ENCODE results near the gene CD22.

CD22 gene

DNA sequence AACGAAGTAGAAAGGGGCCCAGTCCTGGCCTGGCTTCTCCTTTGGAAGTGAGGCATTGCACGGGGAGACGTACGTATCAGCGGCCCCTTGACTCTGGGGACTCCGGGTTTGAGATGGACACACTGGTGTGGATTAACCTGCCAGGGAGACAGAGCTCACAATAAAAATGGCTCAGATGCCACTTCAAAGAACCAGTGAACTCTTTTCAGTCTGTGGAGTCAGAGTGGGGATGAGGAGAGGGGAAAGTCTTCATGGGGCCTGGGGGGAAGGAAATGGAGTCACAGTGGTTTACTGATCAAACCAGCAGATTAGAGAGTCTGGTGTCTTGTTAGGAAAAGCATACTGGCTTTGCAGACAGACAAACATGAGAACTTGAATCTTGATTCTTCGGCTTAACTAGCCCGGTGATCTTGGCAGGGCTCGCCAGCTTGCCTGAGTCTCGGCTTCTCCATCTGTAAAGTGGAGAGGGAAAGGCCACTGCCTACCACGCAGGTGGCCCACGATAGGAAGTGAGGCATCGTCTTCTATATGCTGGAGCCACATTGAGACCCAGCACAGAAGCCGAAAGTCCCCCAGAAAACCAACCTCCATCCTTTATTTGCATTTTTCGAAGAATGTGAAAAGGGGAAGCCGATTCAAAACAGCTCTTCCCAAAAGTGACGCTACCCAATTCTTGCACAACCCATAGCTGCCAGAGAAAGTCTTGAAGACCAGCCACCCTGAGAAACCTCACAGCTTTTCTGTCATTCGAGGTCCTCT lies 18.4 kb downstream of the CD22 start, which contains the start of gene FFAR1:
TSS of gene FFAR1 (plus strand) at position 732 of the 759 bp plus-strand sequence. CDS start 3,650 bp downstream, outside the sequence.
- no peaks in the 10 kb centered on the region for H3K27me3 ChIP-seq (ENCODE audit: low read depth, low read length)

DNA sequence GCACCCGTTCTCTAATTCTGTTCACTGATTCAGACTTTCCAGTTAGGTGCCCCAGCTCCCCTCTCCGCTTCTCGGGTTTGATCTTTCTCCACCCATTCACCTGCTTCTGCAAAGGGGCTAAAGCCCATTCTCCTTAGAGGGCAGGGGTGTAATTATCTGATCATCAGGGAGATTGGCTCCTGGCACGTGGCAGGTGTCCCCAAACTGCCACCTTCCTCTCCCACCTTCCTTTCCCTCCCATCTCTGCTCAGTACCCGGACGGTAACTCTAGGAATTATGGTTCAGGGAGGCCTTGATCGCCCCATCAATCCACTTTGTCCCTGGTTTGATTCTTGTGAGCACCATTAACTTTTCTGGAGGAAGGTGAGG lies 18.9 kb downstream of the CD22 start:
- no peaks in the 10 kb centered on the region for H3K9me3 ChIP-seq (ENCODE audit: control insufficient read depth in 1 of 2, low read length in 2 of 2)
- H3K4me3 ChIP-seq (ENCODE audit: low read depth in 1 of 2, low read length in 2 of 2): no peak overlapping the region
- H3K4me1 ChIP-seq (ENCODE audit: control insufficient read depth in 1 of 2, insufficient read depth in 2 of 2, low read length in 2 of 2): no peaks in the 10 kb centered on the region
- H3K36me3 ChIP-seq (ENCODE audit: control insufficient read depth in 1 of 2, insufficient read depth in 2 of 2, low read length in 2 of 2): no peaks in the 10 kb centered on the region
- no peak overlapping the region for H3K27ac ChIP-seq (ENCODE audit: low read length)
- no peaks in the 10 kb centered on the region for H3K27me3 ChIP-seq (ENCODE audit: low read depth, low read length)

More for the DNA sequence above, 18.4 kb downstream of the CD22 start, which contains the start of gene FFAR1:
- no peaks in the 10 kb centered on the region for H3K36me3 ChIP-seq (ENCODE audit: control insufficient read depth in 1 of 2, insufficient read depth in 2 of 2, low read length in 2 of 2)
- no peak within 1 kb of the TSS for H3K27ac ChIP-seq (ENCODE audit: low read length)
- no peak within 1 kb of the TSS for H3K4me3 ChIP-seq (ENCODE audit: low read depth in 1 of 2, low read length in 2 of 2)
- no peaks in the 10 kb centered on the region for H3K9me3 ChIP-seq (ENCODE audit: control insufficient read depth in 1 of 2, low read length in 2 of 2)
- H3K4me1 ChIP-seq (ENCODE audit: control insufficient read depth in 1 of 2, insufficient read depth in 2 of 2, low read length in 2 of 2): no peaks in the 10 kb centered on the region

DNA sequence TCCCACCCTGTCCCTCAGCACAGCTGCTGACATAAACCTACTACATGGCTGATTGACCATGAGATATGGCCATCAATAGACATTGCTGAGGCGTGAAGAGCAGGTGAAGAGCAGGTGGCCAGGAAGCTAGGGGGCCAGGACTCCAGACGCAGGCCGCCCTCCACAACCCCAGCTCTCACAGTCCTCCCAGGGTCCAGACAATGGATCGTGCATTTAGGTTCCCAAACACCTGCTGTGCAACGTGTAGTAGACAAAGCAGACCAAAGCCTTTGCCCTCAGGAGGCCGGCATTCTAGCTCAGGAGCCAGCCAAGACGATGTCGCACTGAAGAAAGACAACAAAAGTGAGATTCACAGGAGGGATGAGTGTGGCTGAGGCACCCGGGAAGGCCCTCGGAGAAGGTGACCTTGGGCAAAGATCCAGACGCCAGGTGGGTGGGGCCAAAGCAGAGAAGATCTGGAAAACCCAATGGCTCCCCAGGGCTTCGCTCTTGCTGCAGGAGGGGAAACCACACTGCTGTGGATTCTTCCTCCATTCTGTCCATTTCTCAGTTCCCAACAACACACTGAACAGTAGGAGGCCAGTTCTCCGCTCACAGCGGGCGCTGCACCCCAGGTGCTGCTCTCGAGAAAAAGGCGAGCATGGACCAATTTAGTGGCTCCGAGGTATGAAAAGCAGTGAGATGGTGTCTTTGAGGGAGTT lies 20.1 kb downstream of the CD22 start:
- Histone ChIP-seq H3K36me3 (ENCODE audit: control insufficient read depth in 1 of 2, insufficient read depth in 2 of 2, low read length in 2 of 2) (no peaks in the 10 kb centered on the region), H3K27me3 (ENCODE audit: low read depth, low read length) (no peaks in the 10 kb centered on the region), H3K27ac (ENCODE audit: low read length) (no peak overlapping the region), H3K9me3 (ENCODE audit: control insufficient read depth in 1 of 2, low read length in 2 of 2) (no peaks in the 10 kb centered on the region), H3K4me3 (ENCODE audit: low read depth in 1 of 2, low read length in 2 of 2) (no peak overlapping the region), H3K4me1 (ENCODE audit: control insufficient read depth in 1 of 2, insufficient read depth in 2 of 2, low read length in 2 of 2) (no peaks in the 10 kb centered on the region)

DNA sequence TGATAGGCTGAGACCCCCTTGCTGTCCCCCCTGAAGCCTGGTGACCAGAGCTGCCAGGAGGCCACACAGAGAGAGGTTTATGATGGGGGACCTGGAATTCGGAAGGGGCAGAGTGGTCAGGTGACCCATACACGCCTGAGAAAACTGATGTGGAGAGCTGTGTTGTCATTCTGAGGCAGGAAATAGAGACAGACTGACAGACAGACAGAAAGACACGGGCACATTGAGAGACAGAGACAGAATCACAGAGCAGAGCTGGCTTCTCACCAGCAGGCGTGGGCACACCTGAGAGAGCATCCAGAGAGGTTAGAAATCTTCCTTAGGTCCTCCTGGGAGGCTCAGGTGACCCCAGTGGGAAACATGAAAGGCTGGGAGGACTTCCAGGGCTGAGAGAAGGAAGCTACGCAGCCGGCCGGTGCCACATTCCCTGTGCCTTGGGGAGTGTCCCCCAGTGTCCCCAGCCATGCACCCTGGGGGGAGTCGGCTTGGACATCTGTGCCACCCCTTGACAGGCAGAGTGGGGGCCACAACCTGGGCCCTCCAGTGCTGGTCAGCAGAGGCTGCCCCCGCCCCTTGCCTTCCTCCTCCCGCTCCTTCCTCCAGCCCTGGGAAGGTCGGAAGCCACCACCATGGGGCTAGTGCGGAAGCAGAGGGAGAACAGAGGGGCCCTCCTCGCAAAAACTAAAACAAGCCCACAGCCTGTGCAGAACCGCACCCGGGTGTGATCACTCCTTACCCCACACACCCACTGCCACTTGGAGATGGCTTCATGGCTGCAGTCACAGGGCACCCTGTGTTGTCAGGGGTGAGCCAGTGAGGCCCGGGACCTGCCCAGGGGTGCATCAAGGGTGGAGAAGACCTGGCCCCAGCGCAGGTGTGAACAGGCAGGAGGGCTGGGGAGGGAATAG lies 20.9 kb downstream of the CD22 start:
- H3K27ac ChIP-seq (ENCODE audit: low read length): no peak overlapping the region
- no peaks in the 10 kb centered on the region for H3K36me3 ChIP-seq (ENCODE audit: control insufficient read depth in 1 of 2, insufficient read depth in 2 of 2, low read length in 2 of 2)
- H3K27me3 ChIP-seq (ENCODE audit: low read depth, low read length): no peaks in the 10 kb centered on the region
- H3K4me1 ChIP-seq (ENCODE audit: control insufficient read depth in 1 of 2, insufficient read depth in 2 of 2, low read length in 2 of 2): no peaks in the 10 kb centered on the region
- H3K9me3 ChIP-seq (ENCODE audit: control insufficient read depth in 1 of 2, low read length in 2 of 2): no peaks in the 10 kb centered on the region
- H3K4me3 ChIP-seq (ENCODE audit: low read depth in 1 of 2, low read length in 2 of 2): no peak overlapping the region

DNA sequence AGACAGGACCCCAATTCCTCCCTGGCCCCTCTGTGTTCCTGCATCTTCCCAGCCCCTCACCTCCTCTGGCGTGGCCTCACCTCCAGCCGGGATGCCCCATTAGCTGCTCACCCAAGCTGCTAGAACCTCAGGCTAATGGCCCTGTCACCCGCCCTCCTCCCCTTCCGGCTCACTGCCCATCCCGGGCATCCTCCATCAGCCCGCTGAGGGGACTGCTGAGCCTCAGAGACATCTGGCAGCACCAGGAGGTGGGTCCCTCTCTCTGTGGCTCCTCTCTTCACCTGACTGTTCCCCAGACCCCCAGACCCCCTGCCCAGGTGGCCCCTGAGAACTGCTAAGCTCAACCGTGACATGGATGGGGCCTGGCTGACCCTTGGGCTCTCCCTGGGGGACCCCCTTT lies 21.6 kb downstream of the CD22 start:
- H3K9me3 ChIP-seq (ENCODE audit: control insufficient read depth in 1 of 2, low read length in 2 of 2): no peaks in the 10 kb centered on the region
- no peaks in the 10 kb centered on the region for H3K36me3 ChIP-seq (ENCODE audit: control insufficient read depth in 1 of 2, insufficient read depth in 2 of 2, low read length in 2 of 2)
- no peaks in the 10 kb centered on the region for H3K27me3 ChIP-seq (ENCODE audit: low read depth, low read length)
- no peak overlapping the region for H3K27ac ChIP-seq (ENCODE audit: low read length)
- H3K4me1 ChIP-seq (ENCODE audit: control insufficient read depth in 1 of 2, insufficient read depth in 2 of 2, low read length in 2 of 2): no peaks in the 10 kb centered on the region
- H3K4me3 ChIP-seq (ENCODE audit: low read depth in 1 of 2, low read length in 2 of 2): no peak overlapping the region

DNA sequence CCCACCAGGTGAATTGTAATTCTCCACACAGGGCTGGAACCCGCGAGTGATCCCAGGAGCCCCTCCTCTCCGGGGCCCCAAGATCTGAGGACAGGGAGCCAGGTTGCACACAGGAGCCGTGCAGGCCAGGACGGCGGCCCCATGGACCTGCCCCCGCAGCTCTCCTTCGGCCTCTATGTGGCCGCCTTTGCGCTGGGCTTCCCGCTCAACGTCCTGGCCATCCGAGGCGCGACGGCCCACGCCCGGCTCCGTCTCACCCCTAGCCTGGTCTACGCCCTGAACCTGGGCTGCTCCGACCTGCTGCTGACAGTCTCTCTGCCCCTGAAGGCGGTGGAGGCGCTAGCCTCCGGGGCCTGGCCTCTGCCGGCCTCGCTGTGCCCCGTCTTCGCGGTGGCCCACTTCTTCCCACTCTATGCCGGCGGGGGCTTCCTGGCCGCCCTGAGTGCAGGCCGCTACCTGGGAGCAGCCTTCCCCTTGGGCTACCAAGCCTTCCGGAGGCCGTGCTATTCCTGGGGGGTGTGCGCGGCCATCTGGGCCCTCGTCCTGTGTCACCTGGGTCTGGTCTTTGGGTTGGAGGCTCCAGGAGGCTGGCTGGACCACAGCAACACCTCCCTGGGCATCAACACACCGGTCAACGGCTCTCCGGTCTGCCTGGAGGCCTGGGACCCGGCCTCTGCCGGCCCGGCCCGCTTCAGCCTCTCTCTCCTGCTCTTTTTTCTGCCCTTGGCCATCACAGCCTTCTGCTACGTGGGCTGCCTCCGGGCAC lies 22.6 kb downstream of the CD22 start:
- Histone ChIP-seq H3K36me3 (ENCODE audit: control insufficient read depth in 1 of 2, insufficient read depth in 2 of 2, low read length in 2 of 2) (no peaks in the 10 kb centered on the region), H3K4me3 (ENCODE audit: low read depth in 1 of 2, low read length in 2 of 2) (no peak overlapping the region), H3K9me3 (ENCODE audit: control insufficient read depth in 1 of 2, low read length in 2 of 2) (no peaks in the 10 kb centered on the region), H3K27me3 (ENCODE audit: low read depth, low read length) (no peaks in the 10 kb centered on the region), H3K4me1 (ENCODE audit: control insufficient read depth in 1 of 2, insufficient read depth in 2 of 2, low read length in 2 of 2) (no peaks in the 10 kb centered on the region), H3K27ac (ENCODE audit: low read length) (no peak overlapping the region)

DNA sequence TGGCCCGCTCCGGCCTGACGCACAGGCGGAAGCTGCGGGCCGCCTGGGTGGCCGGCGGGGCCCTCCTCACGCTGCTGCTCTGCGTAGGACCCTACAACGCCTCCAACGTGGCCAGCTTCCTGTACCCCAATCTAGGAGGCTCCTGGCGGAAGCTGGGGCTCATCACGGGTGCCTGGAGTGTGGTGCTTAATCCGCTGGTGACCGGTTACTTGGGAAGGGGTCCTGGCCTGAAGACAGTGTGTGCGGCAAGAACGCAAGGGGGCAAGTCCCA lies 23.1 kb downstream of the CD22 start:
- no peak overlapping the region for H3K27ac ChIP-seq (ENCODE audit: low read length)
- H3K4me1 ChIP-seq (ENCODE audit: control insufficient read depth in 1 of 2, insufficient read depth in 2 of 2, low read length in 2 of 2): no peaks in the 10 kb centered on the region
- no peaks in the 10 kb centered on the region for H3K36me3 ChIP-seq (ENCODE audit: control insufficient read depth in 1 of 2, insufficient read depth in 2 of 2, low read length in 2 of 2)
- H3K9me3 ChIP-seq (ENCODE audit: control insufficient read depth in 1 of 2, low read length in 2 of 2): no peaks in the 10 kb centered on the region
- no peak overlapping the region for H3K4me3 ChIP-seq (ENCODE audit: low read depth in 1 of 2, low read length in 2 of 2)
- no peaks in the 10 kb centered on the region for H3K27me3 ChIP-seq (ENCODE audit: low read depth, low read length)

DNA sequence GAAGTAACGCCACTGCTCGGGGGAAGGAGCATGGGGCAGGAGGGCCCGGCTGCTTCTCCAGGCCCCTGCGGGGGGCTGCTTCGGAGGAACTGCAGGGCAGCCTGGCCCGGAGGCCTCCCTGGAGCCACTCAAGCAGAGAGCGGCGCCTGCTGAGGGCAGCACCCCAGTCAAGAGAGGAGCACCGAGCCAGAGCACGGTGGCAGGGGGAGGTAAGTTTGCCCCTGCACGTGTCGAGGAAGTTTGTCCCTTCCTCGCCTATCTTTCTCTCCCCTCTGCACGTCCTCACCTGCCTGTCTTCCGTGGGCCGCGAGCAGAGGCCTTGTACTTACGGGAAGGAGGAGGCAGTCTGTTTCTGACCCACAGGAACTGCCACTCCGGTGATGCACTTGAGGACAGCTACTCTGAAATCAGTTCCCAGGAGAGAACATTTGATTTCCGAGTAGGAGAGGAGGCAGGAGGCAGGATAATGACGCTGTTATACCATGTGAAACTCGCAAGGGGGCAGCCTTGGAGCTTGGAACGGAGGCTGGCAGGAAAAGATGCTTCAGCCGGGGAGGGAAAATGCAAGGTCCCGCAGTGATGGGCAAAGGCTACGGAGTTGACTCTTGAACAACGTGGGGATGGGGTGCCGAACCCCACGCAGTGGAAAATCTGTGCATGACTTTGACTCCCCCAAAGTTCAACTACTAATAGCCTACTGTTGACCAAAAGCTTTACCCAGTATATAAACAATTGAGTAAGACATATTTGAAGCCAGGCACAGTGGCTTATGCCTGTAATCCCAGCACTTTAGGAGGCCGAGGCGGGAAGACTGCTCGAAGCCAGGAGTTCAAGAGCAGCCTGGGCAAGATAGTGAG lies 23.7 kb downstream of the CD22 start:
- H3K36me3 ChIP-seq (ENCODE audit: control insufficient read depth in 1 of 2, insufficient read depth in 2 of 2, low read length in 2 of 2): no peaks in the 10 kb centered on the region
- no peaks in the 10 kb centered on the region for H3K4me1 ChIP-seq (ENCODE audit: control insufficient read depth in 1 of 2, insufficient read depth in 2 of 2, low read length in 2 of 2)
- no peak overlapping the region for H3K27ac ChIP-seq (ENCODE audit: low read length)
- H3K4me3 ChIP-seq (ENCODE audit: low read depth in 1 of 2, low read length in 2 of 2): no peak overlapping the region
- H3K9me3 ChIP-seq (ENCODE audit: control insufficient read depth in 1 of 2, low read length in 2 of 2): no peaks in the 10 kb centered on the region
- no peaks in the 10 kb centered on the region for H3K27me3 ChIP-seq (ENCODE audit: low read depth, low read length)

DNA sequence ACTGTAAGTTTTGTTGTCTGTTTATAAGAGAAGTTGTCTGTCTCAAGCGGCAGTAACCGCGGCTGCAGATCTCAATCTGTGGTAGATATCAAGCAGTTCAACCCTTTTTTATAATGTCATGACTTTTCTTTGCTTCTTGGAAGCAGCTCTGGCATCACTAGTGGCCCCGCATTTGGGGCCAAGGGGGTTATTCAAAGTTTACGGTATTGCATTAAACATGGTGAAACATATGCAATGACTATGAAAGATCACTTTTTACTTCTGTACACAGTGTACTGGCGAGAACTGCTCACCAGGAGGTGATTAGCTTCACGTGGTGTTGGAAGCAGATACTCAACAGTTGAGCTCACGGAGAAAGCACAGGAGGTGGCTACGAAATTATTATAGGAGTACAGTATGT lies 24.6 kb downstream of the CD22 start:
- Histone ChIP-seq H3K4me3 (ENCODE audit: low read depth in 1 of 2, low read length in 2 of 2) (no peak overlapping the region), H3K9me3 (ENCODE audit: control insufficient read depth in 1 of 2, low read length in 2 of 2) (no peaks in the 10 kb centered on the region), H3K4me1 (ENCODE audit: control insufficient read depth in 1 of 2, insufficient read depth in 2 of 2, low read length in 2 of 2) (no peaks in the 10 kb centered on the region), H3K27ac (ENCODE audit: low read length) (no peak overlapping the region), H3K27me3 (ENCODE audit: low read depth, low read length) (no peaks in the 10 kb centered on the region), H3K36me3 (ENCODE audit: control insufficient read depth in 1 of 2, insufficient read depth in 2 of 2, low read length in 2 of 2) (no peaks in the 10 kb centered on the region)

DNA sequence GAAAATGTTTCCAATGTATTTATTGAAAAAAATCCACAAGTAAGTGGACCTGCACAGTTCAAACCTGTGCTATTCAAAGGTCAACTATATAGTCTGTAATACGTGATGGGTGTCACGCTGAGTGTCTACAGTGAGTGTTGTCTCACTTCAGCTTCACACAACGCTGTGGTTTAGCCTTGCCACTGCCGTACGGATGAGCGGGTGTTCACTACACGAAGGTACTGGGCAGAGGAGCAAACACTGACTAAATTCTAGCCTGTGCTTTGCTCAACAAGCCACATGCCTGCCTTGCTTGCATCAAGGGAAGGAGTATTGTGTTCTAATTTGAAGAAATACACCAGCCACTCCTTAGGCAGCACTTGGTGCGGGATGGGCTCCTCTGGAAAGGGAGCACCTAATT lies 25.9 kb downstream of the CD22 start:
- Histone ChIP-seq H3K27me3 (ENCODE audit: low read depth, low read length) (no peaks in the 10 kb centered on the region), H3K4me1 (ENCODE audit: control insufficient read depth in 1 of 2, insufficient read depth in 2 of 2, low read length in 2 of 2) (no peaks in the 10 kb centered on the region), H3K36me3 (ENCODE audit: control insufficient read depth in 1 of 2, insufficient read depth in 2 of 2, low read length in 2 of 2) (no peaks in the 10 kb centered on the region), H3K9me3 (ENCODE audit: control insufficient read depth in 1 of 2, low read length in 2 of 2) (no peaks in the 10 kb centered on the region), H3K27ac (ENCODE audit: low read length) (no peak overlapping the region), H3K4me3 (ENCODE audit: low read depth in 1 of 2, low read length in 2 of 2) (no peak overlapping the region)
